Measurements from ENCODE around the gene RPTOR.

- TF ChIP-seq, protein P1, sequence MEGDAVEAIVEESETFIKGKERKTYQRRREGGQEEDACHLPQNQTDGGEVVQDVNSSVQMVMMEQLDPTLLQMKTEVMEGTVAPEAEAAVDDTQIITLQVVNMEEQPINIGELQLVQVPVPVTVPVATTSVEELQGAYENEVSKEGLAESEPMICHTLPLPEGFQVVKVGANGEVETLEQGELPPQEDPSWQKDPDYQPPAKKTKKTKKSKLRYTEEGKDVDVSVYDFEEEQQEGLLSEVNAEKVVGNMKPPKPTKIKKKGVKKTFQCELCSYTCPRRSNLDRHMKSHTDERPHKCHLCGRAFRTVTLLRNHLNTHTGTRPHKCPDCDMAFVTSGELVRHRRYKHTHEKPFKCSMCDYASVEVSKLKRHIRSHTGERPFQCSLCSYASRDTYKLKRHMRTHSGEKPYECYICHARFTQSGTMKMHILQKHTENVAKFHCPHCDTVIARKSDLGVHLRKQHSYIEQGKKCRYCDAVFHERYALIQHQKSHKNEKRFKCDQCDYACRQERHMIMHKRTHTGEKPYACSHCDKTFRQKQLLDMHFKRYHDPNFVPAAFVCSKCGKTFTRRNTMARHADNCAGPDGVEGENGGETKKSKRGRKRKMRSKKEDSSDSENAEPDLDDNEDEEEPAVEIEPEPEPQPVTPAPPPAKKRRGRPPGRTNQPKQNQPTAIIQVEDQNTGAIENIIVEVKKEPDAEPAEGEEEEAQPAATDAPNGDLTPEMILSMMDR (IDR thresholded peaks at IDR 0.05) = no peak
- no peak for TF ChIP-seq POLR2A (IDR thresholded peaks at IDR 0.05; ENCODE audit: low read depth)
- TF ChIP-seq POLR2AphosphoS5 (IDR thresholded peaks at IDR 0.05) = no peak
Observed at GRCh38 chr17:80694992-80695912, 150.6 kb downstream of the RPTOR start.

Measured in esophagus muscularis mucosa (tissue), 3 donors.